H9 (cell line): Measurements from ENCODE around the gene M6PR. TPM values are rescaled to one million over a fixed set of nuclear protein-coding genes. Genes with fewer than 3 reads are reported as not detected.
A peak's percentile ranks its signal among the peaks of the same experiment; 100 is the strongest.

Source experiments
- DNase-seq: peaks from one replicate; pipeline ENCODE4 v3.0.0-alpha.2; 2017
- H2AFZ ChIP-seq: one replicate; pipeline ENCODE4 v1.6.1; 2013; ENCODE audit warnings: mild to moderate bottlenecking, low read length, control low read depth, moderate library complexity
- H2AK5ac ChIP-seq: 2 replicates; pipeline ENCODE4 v1.6.1; 2013; ENCODE audit warnings: low read length, control low read depth, mixed read lengths; ENCODE audit not compliant: insufficient read length
- H2BK120ac ChIP-seq: one replicate; pipeline ENCODE4 v1.6.1; 2013; ENCODE audit warnings: low read depth, mild to moderate bottlenecking, low read length, control low read depth, inconsistent platforms; ENCODE audit not compliant: poor library complexity, severe bottlenecking
- H2BK12ac ChIP-seq: 2 replicates; pipeline ENCODE4 v1.6.1; 2013; ENCODE audit warnings: low read length, control low read depth, mixed read lengths, low read depth; ENCODE audit not compliant: insufficient read length
- H2BK15ac ChIP-seq: 2 replicates; pipeline ENCODE4 v1.6.1; 2013; ENCODE audit warnings: low read depth, low read length, control low read depth
- H2BK20ac ChIP-seq: one replicate; pipeline ENCODE4 v1.6.1; 2013; ENCODE audit warnings: low read depth, mild to moderate bottlenecking, low read length, control low read depth, inconsistent platforms; ENCODE audit not compliant: poor library complexity, severe bottlenecking
- H2BK5ac ChIP-seq: 2 replicates; pipeline ENCODE4 v1.6.1; 2013; ENCODE audit warnings: low read length, control low read depth, mixed read lengths; ENCODE audit not compliant: insufficient read length
- H3K14ac ChIP-seq: 2 replicates; pipeline ENCODE4 v1.6.1; 2013; ENCODE audit warnings: low read length, control low read depth; ENCODE audit not compliant: insufficient read depth
- H3K18ac ChIP-seq: 2 replicates; pipeline ENCODE4 v1.6.1; 2013; ENCODE audit warnings: low read depth, mild to moderate bottlenecking, mixed read lengths, low read length, control low read depth; ENCODE audit not compliant: insufficient read length
- H3K23ac ChIP-seq: 2 replicates; pipeline ENCODE4 v1.6.1; 2013; ENCODE audit warnings: low read length, control low read depth, mixed read lengths, low read depth; ENCODE audit not compliant: insufficient read length
- H3K23me2 ChIP-seq: 2 replicates; pipeline ENCODE4 v1.6.1; 2013; ENCODE audit warnings: low read depth, mild to moderate bottlenecking, mixed read lengths, low read length, control low read depth; ENCODE audit not compliant: insufficient read length, poor library complexity, severe bottlenecking
- H3K27ac ChIP-seq: 2 replicates; pipeline ENCODE4 v1.5.1; 2013; ENCODE audit warnings: low read length, control low read depth, mixed read lengths, low read depth; ENCODE audit not compliant: insufficient read length
- H3K27me3 ChIP-seq: 2 replicates; pipeline ENCODE4 v1.6.1; 2013; ENCODE audit warnings: low read length, control low read depth, inconsistent platforms; ENCODE audit not compliant: insufficient read depth
- H3K4ac ChIP-seq: 2 replicates; pipeline ENCODE4 v1.6.1; 2013; ENCODE audit warnings: low read depth, mild to moderate bottlenecking, control low read depth, inconsistent platforms, low read length, moderate library complexity
- H3K4me1 ChIP-seq: 2 replicates; pipeline ENCODE4 v1.6.1; 2013; ENCODE audit warnings: low read length, control low read depth, inconsistent platforms; ENCODE audit not compliant: insufficient read depth
- H3K4me2 ChIP-seq: 2 replicates; pipeline ENCODE4 v1.6.1; 2013; ENCODE audit warnings: low read length, control low read depth, mixed read lengths; ENCODE audit not compliant: insufficient read length, insufficient read depth
- H3K56ac ChIP-seq: 2 replicates; pipeline ENCODE4 v1.6.1; 2013; ENCODE audit warnings: low read depth, mild to moderate bottlenecking, mixed read lengths, low read length, control low read depth; ENCODE audit not compliant: insufficient read length
- H3K79me1 ChIP-seq: 2 replicates; pipeline ENCODE4 v1.6.1; 2013; ENCODE audit warnings: low read depth, mild to moderate bottlenecking, moderate library complexity, low read length, control low read depth, inconsistent platforms; ENCODE audit not compliant: insufficient read depth, poor library complexity, severe bottlenecking
- H3K79me2 ChIP-seq: 2 replicates; pipeline ENCODE4 v1.6.1; 2013; ENCODE audit warnings: low read length, control low read depth, inconsistent platforms; ENCODE audit not compliant: insufficient read depth
- H3K9ac ChIP-seq: 2 replicates; pipeline ENCODE4 v1.6.1; 2013; ENCODE audit warnings: low read length, control low read depth, mixed read lengths; ENCODE audit not compliant: insufficient read length; ENCODE audit errors: extremely low read depth
- H3K9me3 ChIP-seq: one replicate; pipeline ENCODE4 v1.6.1; 2013; ENCODE audit warnings: low read depth, low read length, inconsistent platforms; ENCODE audit not compliant: control insufficient read depth
- H3T11ph ChIP-seq: one replicate; pipeline ENCODE4 v1.6.1; 2013; ENCODE audit warnings: mild to moderate bottlenecking, low read length, control low read depth, inconsistent platforms
- H4K20me1 ChIP-seq: one replicate; pipeline ENCODE4 v1.6.1; 2013; ENCODE audit not compliant: control insufficient read depth, insufficient read length, insufficient read depth
- H4K5ac ChIP-seq: 2 replicates; pipeline ENCODE4 v1.6.1; 2013; ENCODE audit warnings: low read depth, mild to moderate bottlenecking, mixed read lengths, low read length, control low read depth; ENCODE audit not compliant: insufficient read length
- H4K8ac ChIP-seq: replicated peaks from 2 replicates; pipeline ENCODE4 v1.6.1; 2013; ENCODE audit warnings: low read length, control low read depth, mixed read lengths, low read depth; ENCODE audit not compliant: insufficient read length
- H4K91ac ChIP-seq: 2 replicates; pipeline ENCODE4 v1.6.1; 2013; ENCODE audit warnings: low read depth, mild to moderate bottlenecking, moderate library complexity, mixed read lengths, low read length, control low read depth; ENCODE audit not compliant: insufficient read length
- H3K27ac Mint-ChIP-seq, 3 experiments: 2 replicates in 2 of 3; 3 replicates in 1 of 3; pipeline ENCODE4 v1.8.0; 2020 to 2021; ENCODE audit warnings: mixed read lengths in 3 of 3, mild to moderate bottlenecking in 1 of 3, moderate library complexity in 1 of 3
- H3K27me3 Mint-ChIP-seq: 2 replicates; pipeline ENCODE4 v1.8.0; 2021; ENCODE audit warnings: low read depth, mild to moderate bottlenecking, moderate library complexity, mixed read lengths
- H3K36me3 Mint-ChIP-seq, 3 experiments: 2 replicates in 2 of 3; 3 replicates in 1 of 3; pipeline ENCODE4 v1.8.0; 2020 to 2021; ENCODE audit warnings: low read depth in 3 of 3, mixed read lengths in 3 of 3; ENCODE audit not compliant: insufficient read depth in 1 of 3
- H3K4me1 Mint-ChIP-seq, 2 experiments: 2 replicates each; pipeline ENCODE4 v1.8.0; 2020; ENCODE audit warnings: mixed read lengths in 2 of 2
- H3K4me3 Mint-ChIP-seq, 2 experiments: 2 replicates in 1 of 2; 3 replicates in 1 of 2; pipeline ENCODE4 v1.8.0; 2020 to 2021; ENCODE audit warnings: mild to moderate bottlenecking in 2 of 2, mixed read lengths in 2 of 2, moderate library complexity in 1 of 2
- H3K9me3 Mint-ChIP-seq, 2 experiments: 2 replicates in 1 of 2; 3 replicates in 1 of 2; pipeline ENCODE4 v1.8.0; 2020; ENCODE audit warnings: mild to moderate bottlenecking in 2 of 2, mixed read lengths in 2 of 2, moderate library complexity in 1 of 2
- CTCF ChIP-seq: fragments of 200-600 bp; sonication (generic); conservative IDR thresholded peaks from 3 replicates; pipeline ENCODE4 v1.8.0; 2021; ENCODE audit warnings: antibody characterized with exemption, mild to moderate bottlenecking
- total RNA-seq: library from RNA; stranded (reverse); gene quantifications from 2 replicates; pipeline ENCODE4 v1.2.1, GENCODE V29; 2021

Gene M6PR
- total RNA-seq, 1 experiment from 2014 or later: 163 TPM

- Histone ChIP-seq H2BK120ac (no peak overlapping the region), H2BK15ac (no peak overlapping the region), H3K56ac (no peak overlapping the region), H4K20me1 (no peaks in the 10 kb centered on the region), H3K23ac (no peak overlapping the region), H3T11ph (no peak overlapping the region), H3K14ac (no peak overlapping the region), H2BK5ac (no peak overlapping the region), H4K91ac (no peak overlapping the region), H3K4me1 (peaks cover 2% of the 10 kb centered on the region; the same call in 1 of the 2 replicates), H3K27ac (peak overlapping the region; percentile 51), H2AK5ac (no peak overlapping the region), H4K5ac (no peak overlapping the region), H2BK12ac (no peak overlapping the region), H2BK20ac (no peak overlapping the region), H3K4me2 (peak overlapping the region; percentile 91), H3K79me1 (peaks cover 4% of the 10 kb centered on the region), H3K79me2 (peaks cover 51% of the 10 kb centered on the region), H3K18ac (no peak overlapping the region), H3K27me3 (no peaks in the 10 kb centered on the region), H3K4ac (no peak overlapping the region), H3K9me3 (no peaks in the 10 kb centered on the region), H2AFZ (no peak overlapping the region), H3K9ac (peak overlapping the region; percentile 96), H3K23me2 (peaks cover 5% of the 10 kb centered on the region), H4K8ac (no peak overlapping the region)
- Mint-ChIP-seq H3K9me3 (peaks cover 0 to 3% of the 10 kb centered on the region in 2 experiments; a peak in 1 of 5 replicates), H3K36me3 (peaks cover 22 to 28% (median 26%) of the 10 kb centered on the region in 3 experiments; a peak in 6 of 7 replicates), H3K4me3 (no peak overlapping the region), H3K4me1 (peaks cover 36 to 41% of the 10 kb centered on the region in 2 experiments), H3K27ac (no peak overlapping the region), H3K27me3 (no peaks in the 10 kb centered on the region)
- no peak for TF ChIP-seq CTCF
- no peak for DNase-seq
Measured at GRCh38 chr12:8916154-8916553, 33.3 kb downstream of the M6PR start.
